Neural progenitor cell (in vitro differentiated cells): ENCODE results near the gene DOCK6.

ENCODE experiments used
- CTCF ChIP-seq: fragments of 200-600 bp; sonication (generic); IDR thresholded peaks from 2 replicates; pipeline ENCODE4 v1.5.1; 2017; ENCODE audit warnings: antibody characterized with exemption, mild to moderate bottlenecking
- EZH2 ChIP-seq: fragments of 200-600 bp; sonication (generic); IDR thresholded peaks from 2 replicates; pipeline ENCODE4 v1.6.1; 2017; ENCODE audit warnings: antibody characterized with exemption, mild to moderate bottlenecking, moderate library complexity
- EZH2phosphoT487 ChIP-seq: fragments of 200-600 bp; sonication (generic); IDR thresholded peaks from 2 replicates; pipeline ENCODE4 v1.6.1; 2017; ENCODE audit warnings: antibody characterized with exemption

- TF ChIP-seq CTCF, result no peak
- no peak for TF ChIP-seq EZH2
- TF ChIP-seq EZH2phosphoT487, result no peak
Observed at GRCh38 chr19:11248852-11249251, 13.5 kb downstream of the DOCK6 start.
